Measurements from ENCODE around the gene NLRC5. TPM values are rescaled to one million over a fixed set of nuclear protein-coding genes. Genes with fewer than 3 reads are reported as not detected.
A peak's percentile ranks its signal among the peaks of the same experiment; 100 is the strongest.

Gene NLRC5
- total and polyA plus RNA-seq, 4 experiments from 2014 or later = 41.6 to 457 (median 284) TPM

DNA sequence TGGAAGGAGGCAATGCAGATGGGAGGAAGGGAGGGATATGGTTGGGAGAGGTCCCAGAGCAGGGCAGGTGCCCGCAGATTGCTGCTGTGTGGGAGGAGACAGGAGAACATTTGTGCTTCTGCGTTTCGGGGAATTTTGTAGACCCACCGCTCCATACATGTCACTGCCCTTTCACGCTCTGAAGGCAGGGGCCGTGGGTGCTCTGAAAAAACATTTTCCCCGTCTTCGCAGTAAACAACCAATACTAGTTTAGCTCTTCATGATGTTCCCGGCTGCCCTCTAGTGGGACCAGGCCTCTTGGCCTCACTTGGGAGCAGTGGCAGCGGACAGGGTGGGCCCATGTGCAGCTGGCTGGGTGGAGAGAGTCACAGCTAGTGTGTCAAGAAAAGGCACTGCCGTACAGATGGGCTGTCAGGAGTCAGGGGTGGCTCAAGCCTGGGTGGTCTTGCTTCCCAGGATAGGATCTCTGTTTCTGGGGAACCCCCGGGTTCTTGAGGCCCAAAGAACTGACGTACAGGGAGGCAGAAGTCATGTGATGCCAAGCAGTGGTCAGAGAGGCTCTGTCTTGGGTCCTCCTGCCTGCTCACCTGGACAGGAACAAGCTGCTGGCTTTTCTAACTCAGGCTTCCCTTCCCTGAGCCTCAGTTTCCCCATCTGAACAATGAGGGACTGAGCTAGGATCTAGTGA is 56.5 kb downstream of the NLRC5 start:
- Histone ChIP-seq H3K36me3 (ENCODE audit: insufficient read depth, low read length) (peaks cover 68% of the 10 kb centered on the region), H3K9me3 (ENCODE audit: control insufficient read depth in 1 of 2, low read length in 2 of 2) (no peaks in the 10 kb centered on the region), H3K27ac (ENCODE audit: low read depth, low read length) (peak overlapping the region; percentile 21), H3K4me3 (ENCODE audit: low read length in 2 of 2) (no peak overlapping the region), H3K4me1 (ENCODE audit: insufficient read depth, low read length) (peaks cover 49% of the 10 kb centered on the region), H3K27me3 (ENCODE audit: insufficient read depth, low read length) (no peaks in the 10 kb centered on the region)
- Mint-ChIP-seq H3K27me3 (no peaks in the 10 kb centered on the region), H3K4me1 (peaks cover 28 to 47% (median 36%) of the 10 kb centered on the region in 4 donors), H3K4me3 (peak overlapping the region in 1 of 8 donors; percentile 9), H3K27ac (peak overlapping the region; percentile 60 to 98 (median 77)), H3K9me3 (peaks cover 0 to 1% (median 0%) of the 10 kb centered on the region in 8 donors), H3K36me3 (peaks cover 55 to 82% of the 10 kb centered on the region in 2 donors)
- CTCF ChIA-PET (ENCODE audit: partially characterized antibody) = interaction anchor here (0.6 to 2.6 kb wide), 6 partner anchors 18 to 204 kb away, joined by 3 to 33 read pairs (median 4); no protein-coding TSS in a partner anchor
- POLR2A ChIA-PET (ENCODE audit: partially characterized antibody) = interaction anchor here (0.6 to 2.1 kb wide), 10 partner anchors 8 to 82 kb away, joined by 3 to 10 read pairs (median 3); partner anchors contain the start of gene NLRC5
- no peak for DNase-seq
- intact Hi-C loops (cut with micrococcal nuclease) = no loop called here

GRCh38 chr16:57048095-57048494 is 58.7 kb downstream of the NLRC5 start:
- CTCF ChIA-PET (ENCODE audit: partially characterized antibody) = no interaction called here
- Histone ChIP-seq H3K4me1 (ENCODE audit: insufficient read depth, low read length) (peaks cover 27% of the 10 kb centered on the region), H3K4me3 (ENCODE audit: low read length in 2 of 2) (no peak overlapping the region), H3K27me3 (ENCODE audit: insufficient read depth, low read length) (no peaks in the 10 kb centered on the region), H3K9me3 (ENCODE audit: control insufficient read depth in 1 of 2, low read length in 2 of 2) (no peaks in the 10 kb centered on the region), H3K27ac (ENCODE audit: low read depth, low read length) (no peak overlapping the region), H3K36me3 (ENCODE audit: insufficient read depth, low read length) (peaks cover 81% of the 10 kb centered on the region)
- DNase-seq = no peak
- peaks cover 8 to 28% (median 16%) of the 10 kb centered on the region in 4 donors for H3K4me1 Mint-ChIP-seq
- peaks cover 56 to 82% of the 10 kb centered on the region in 2 donors for H3K36me3 Mint-ChIP-seq
- peak overlapping the region; percentile 15 to 94 (median 72) for H3K27ac Mint-ChIP-seq
- no peaks in the 10 kb centered on the region for H3K27me3 Mint-ChIP-seq
- intact Hi-C loops (cut with micrococcal nuclease) = no loop called here
- H3K9me3 Mint-ChIP-seq = peaks cover 0 to 1% (median 0%) of the 10 kb centered on the region in 8 donors
- POLR2A ChIA-PET (ENCODE audit: partially characterized antibody) = no interaction called here
- peak overlapping the region in 1 of 8 donors; percentile 1 for H3K4me3 Mint-ChIP-seq

DNA sequence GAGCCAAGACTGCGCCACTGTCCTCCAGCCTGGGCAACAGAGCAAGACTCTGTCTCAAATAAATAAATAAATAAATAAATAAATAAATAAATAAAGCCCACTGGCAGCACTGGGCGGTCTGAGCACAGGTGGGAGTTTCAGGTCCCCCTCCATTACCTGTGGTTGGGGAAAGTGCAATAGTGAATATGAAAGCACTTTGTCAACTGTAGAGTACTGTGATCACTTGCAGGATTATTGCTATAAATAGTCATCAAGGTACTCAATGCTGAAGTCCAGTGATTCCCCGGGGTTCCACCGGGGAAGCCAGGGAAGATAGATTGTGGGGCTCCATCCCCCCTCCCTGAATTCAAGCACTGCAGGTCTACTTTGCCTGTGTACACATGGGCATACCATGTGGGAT is 60.3 kb downstream of the NLRC5 start:
- ChIA-PET POLR2A (ENCODE audit: partially characterized antibody) (no interaction called here), CTCF (ENCODE audit: partially characterized antibody) (interaction anchor here (0.7 to 1.0 kb wide), 2 partner anchors 34 to 64 kb away, joined by 4 read pairs; no protein-coding TSS in a partner anchor)
- Histone ChIP-seq H3K27ac (ENCODE audit: low read depth, low read length) (no peak overlapping the region), H3K36me3 (ENCODE audit: insufficient read depth, low read length) (peaks cover 82% of the 10 kb centered on the region), H3K4me1 (ENCODE audit: insufficient read depth, low read length) (peaks cover 19% of the 10 kb centered on the region), H3K27me3 (ENCODE audit: insufficient read depth, low read length) (no peaks in the 10 kb centered on the region), H3K9me3 (ENCODE audit: control insufficient read depth in 1 of 2, low read length in 2 of 2) (no peaks in the 10 kb centered on the region), H3K4me3 (ENCODE audit: low read length in 2 of 2) (no peak overlapping the region)
- H3K4me1 Mint-ChIP-seq = peaks cover 6 to 29% (median 14%) of the 10 kb centered on the region in 4 donors
- H3K27me3 Mint-ChIP-seq = no peaks in the 10 kb centered on the region
- intact Hi-C loops (cut with micrococcal nuclease) = no loop called here
- no peak overlapping the region for H3K4me3 Mint-ChIP-seq
- H3K9me3 Mint-ChIP-seq = peaks cover 0 to 4% (median 0%) of the 10 kb centered on the region in 8 donors
- no peak for DNase-seq
- peak overlapping the region in 1 of 7 donors; percentile 32 for H3K27ac Mint-ChIP-seq
- peaks cover 51 to 86% of the 10 kb centered on the region in 2 donors for H3K36me3 Mint-ChIP-seq

DNA sequence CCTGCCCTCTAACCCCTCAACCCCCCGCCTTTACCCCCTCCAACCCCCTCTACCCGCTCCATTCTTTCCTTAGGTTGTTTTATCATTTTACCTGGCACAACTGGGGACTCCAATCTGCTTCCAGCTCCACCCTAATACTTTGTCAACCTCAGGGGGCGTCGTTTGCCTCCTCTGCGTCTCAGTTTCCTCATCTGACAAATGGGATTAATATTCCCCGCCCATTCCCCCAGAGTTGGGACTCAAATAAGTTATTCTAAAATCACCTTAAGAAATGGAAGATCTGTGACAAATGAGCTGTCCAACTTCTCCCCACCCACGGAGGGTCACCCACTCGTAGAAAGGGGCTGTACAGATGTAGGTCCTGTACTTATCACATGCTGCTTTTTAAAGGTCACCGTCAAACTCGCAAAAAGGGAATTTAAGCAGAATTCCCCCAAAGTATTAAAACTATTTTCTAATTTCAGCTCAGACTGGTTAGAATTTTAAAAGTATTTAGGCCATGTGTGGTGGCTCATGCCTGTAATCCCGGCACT is 62.4 kb downstream of the NLRC5 start:
- ChIA-PET CTCF (ENCODE audit: partially characterized antibody) (interaction anchor here (1.3 to 2.6 kb wide), 6 partner anchors 10 to 104 kb away, joined by 3 to 9 read pairs (median 6); no protein-coding TSS in a partner anchor), POLR2A (ENCODE audit: partially characterized antibody) (interaction anchor here (1.0 to 4.0 kb wide), 6 partner anchors 10 to 119 kb away, joined by 3 to 21 read pairs (median 4); no protein-coding TSS in a partner anchor)
- Mint-ChIP-seq H3K27ac (peak overlapping the region in 5 of 7 donors; percentile 24 to 79 (median 64)), H3K36me3 (peaks cover 49 to 81% of the 10 kb centered on the region in 2 donors), H3K4me1 (peaks cover 3 to 19% (median 9%) of the 10 kb centered on the region in 4 donors), H3K9me3 (peaks cover 0 to 4% (median 0%) of the 10 kb centered on the region in 8 donors), H3K4me3 (no peak overlapping the region), H3K27me3 (no peaks in the 10 kb centered on the region)
- no peaks in the 10 kb centered on the region for H3K9me3 ChIP-seq (ENCODE audit: control insufficient read depth in 1 of 2, low read length in 2 of 2)
- H3K36me3 ChIP-seq (ENCODE audit: insufficient read depth, low read length) = peaks cover 84% of the 10 kb centered on the region
- H3K27ac ChIP-seq (ENCODE audit: low read depth, low read length) = no peak overlapping the region
- peaks cover under 1% of the 10 kb centered on the region for H3K4me1 ChIP-seq (ENCODE audit: insufficient read depth, low read length)
- no peaks in the 10 kb centered on the region for H3K27me3 ChIP-seq (ENCODE audit: insufficient read depth, low read length)
- no peak for DNase-seq
- no peak overlapping the region for H3K4me3 ChIP-seq (ENCODE audit: low read length in 2 of 2)
- intact Hi-C loops (cut with micrococcal nuclease) = loop anchor here (2.0 kb wide), 1 partner anchor 17 kb away; no protein-coding TSS in a partner anchor

GRCh38 chr16:57053206-57053605 is 63.8 kb downstream of the NLRC5 start:
- Histone ChIP-seq H3K27ac (ENCODE audit: low read depth, low read length) (no peak overlapping the region), H3K9me3 (ENCODE audit: control insufficient read depth in 1 of 2, low read length in 2 of 2) (no peaks in the 10 kb centered on the region), H3K4me3 (ENCODE audit: low read length in 2 of 2) (no peak overlapping the region), H3K27me3 (ENCODE audit: insufficient read depth, low read length) (no peaks in the 10 kb centered on the region), H3K4me1 (ENCODE audit: insufficient read depth, low read length) (no peaks in the 10 kb centered on the region), H3K36me3 (ENCODE audit: insufficient read depth, low read length) (peaks cover 85% of the 10 kb centered on the region)
- Mint-ChIP-seq H3K27me3 (no peaks in the 10 kb centered on the region), H3K27ac (peak overlapping the region; percentile 39 to 94 (median 87)), H3K4me1 (peaks cover 3 to 19% (median 11%) of the 10 kb centered on the region in 4 donors), H3K9me3 (peaks cover 0 to 4% (median 0%) of the 10 kb centered on the region in 8 donors), H3K4me3 (no peak overlapping the region), H3K36me3 (peaks cover 47 to 80% of the 10 kb centered on the region in 2 donors)
- ChIA-PET POLR2A (ENCODE audit: partially characterized antibody) (interaction anchor here (0.6 to 4.0 kb wide), 5 partner anchors 9 to 132 kb away, joined by 3 to 21 read pairs (median 3); partner anchors contain the start of gene PSME3IP1), CTCF (ENCODE audit: partially characterized antibody) (interaction anchor here (0.7 to 2.5 kb wide), 6 partner anchors 13 to 106 kb away, joined by 3 to 9 read pairs (median 4); no protein-coding TSS in a partner anchor)
- intact Hi-C loops (cut with micrococcal nuclease) = loop anchor here (2.0 kb wide), 1 partner anchor 16 kb away; no protein-coding TSS in a partner anchor
- DNase-seq = no peak

DNA sequence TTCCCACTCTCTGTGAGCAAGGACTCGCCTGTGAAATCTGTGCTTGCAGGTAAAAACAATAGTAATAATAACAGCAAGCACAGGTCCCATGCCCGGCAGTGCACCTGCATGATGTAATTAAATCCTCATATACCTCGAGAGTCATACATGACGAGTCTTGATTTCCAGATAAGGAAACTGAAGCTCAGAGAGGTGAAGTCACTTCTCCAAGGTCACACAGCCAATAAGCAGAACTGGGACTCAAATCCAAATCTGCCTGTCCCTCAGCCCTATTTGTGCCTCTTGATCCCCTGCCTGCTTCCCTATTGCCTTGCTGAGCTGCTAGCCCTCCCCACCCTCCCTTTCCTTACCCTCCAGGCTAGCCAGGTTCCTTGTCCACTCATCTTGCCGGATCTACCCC is 65.0 kb downstream of the NLRC5 start:
- POLR2A ChIA-PET (ENCODE audit: partially characterized antibody) = interaction anchor here (4.0 kb wide), 1 partner anchor 12 kb away, joined by 21 read pairs; no protein-coding TSS in a partner anchor
- no peaks in the 10 kb centered on the region for H3K9me3 ChIP-seq (ENCODE audit: control insufficient read depth in 1 of 2, low read length in 2 of 2)
- H3K4me1 Mint-ChIP-seq = peaks cover 2 to 19% (median 11%) of the 10 kb centered on the region in 4 donors
- no peak overlapping the region for H3K4me3 Mint-ChIP-seq
- no peak overlapping the region for H3K27ac ChIP-seq (ENCODE audit: low read depth, low read length)
- H3K27ac Mint-ChIP-seq = peak overlapping the region in 5 of 7 donors; percentile 65 to 90 (median 80)
- intact Hi-C loops (cut with micrococcal nuclease) = no loop called here
- H3K4me1 ChIP-seq (ENCODE audit: insufficient read depth, low read length) = no peaks in the 10 kb centered on the region
- peaks cover 88% of the 10 kb centered on the region for H3K36me3 ChIP-seq (ENCODE audit: insufficient read depth, low read length)
- H3K9me3 Mint-ChIP-seq = peaks cover 0 to 4% (median 0%) of the 10 kb centered on the region in 8 donors
- H3K4me3 ChIP-seq (ENCODE audit: low read length in 2 of 2) = no peak overlapping the region
- DNase-seq = no peak
- CTCF ChIA-PET (ENCODE audit: partially characterized antibody) = interaction anchor here (1.1 to 1.6 kb wide), 2 partner anchors 12 to 92 kb away, joined by 3 read pairs; no protein-coding TSS in a partner anchor
- no peaks in the 10 kb centered on the region for H3K27me3 ChIP-seq (ENCODE audit: insufficient read depth, low read length)
- no peaks in the 10 kb centered on the region for H3K27me3 Mint-ChIP-seq
- H3K36me3 Mint-ChIP-seq = peaks cover 43 to 76% of the 10 kb centered on the region in 2 donors

All from CD4-positive, alpha-beta memory T cell (primary cell).